ENCODE data around the gene SARM1.

The SARM1 gene

DNA sequence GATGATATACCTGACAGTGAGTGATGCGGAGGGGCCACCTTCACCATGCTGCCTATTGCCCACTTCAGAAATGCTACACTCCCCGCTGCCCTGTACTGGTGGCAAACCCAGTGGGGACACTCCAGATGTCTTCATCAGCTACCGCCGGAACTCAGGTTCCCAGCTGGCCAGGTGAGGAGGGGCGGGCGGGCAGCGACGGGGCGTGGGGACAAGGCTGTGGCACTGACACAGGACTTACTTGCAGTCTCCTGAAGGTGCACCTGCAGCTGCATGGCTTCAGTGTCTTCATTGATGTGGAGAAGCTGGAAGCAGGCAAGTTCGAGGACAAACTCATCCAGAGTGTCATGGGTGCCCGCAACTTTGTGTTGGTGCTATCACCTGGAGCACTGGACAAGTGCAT lies 16.6 kb downstream of the SARM1 start:
- H3K4me1 Mint-ChIP-seq (ENCODE audit: low read depth), result peaks cover 13% of the 10 kb centered on the region
- peaks cover 26% of the 10 kb centered on the region for H3K36me3 Mint-ChIP-seq (ENCODE audit: low read depth)
- no peaks in the 10 kb centered on the region for H3K27me3 Mint-ChIP-seq (ENCODE audit: low read depth)
- no peaks in the 10 kb centered on the region for H3K9me3 Mint-ChIP-seq
- no peak overlapping the region for H3K27ac Mint-ChIP-seq
- no peak for DNase-seq (ENCODE audit: low spot score)
- H3K4me3 Mint-ChIP-seq, result no peak overlapping the region

DNA sequence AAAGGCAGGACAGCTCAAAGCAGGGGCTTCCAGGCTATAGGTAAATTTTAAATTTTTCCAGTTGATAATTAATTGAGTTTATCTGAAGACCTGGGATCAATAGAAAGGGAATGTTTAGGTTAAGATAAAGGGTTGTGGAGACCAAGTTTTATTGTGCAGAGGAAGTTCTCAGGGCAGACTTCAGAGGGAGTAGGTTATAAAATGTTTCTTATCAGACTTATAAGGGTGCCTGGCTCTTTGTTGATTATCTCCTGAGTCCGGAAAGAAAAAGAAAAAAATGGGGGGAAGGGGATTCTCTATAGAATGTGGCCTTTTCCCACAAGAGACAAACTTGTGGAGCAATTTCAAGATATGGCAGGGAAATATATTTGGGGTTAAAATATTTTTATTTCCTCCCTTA lies 18.6 kb downstream of the SARM1 start:
- Mint-ChIP-seq H3K27me3 (ENCODE audit: low read depth) (no peaks in the 10 kb centered on the region), H3K36me3 (ENCODE audit: low read depth) (peaks cover 27% of the 10 kb centered on the region), H3K4me1 (ENCODE audit: low read depth) (peaks cover 6% of the 10 kb centered on the region), H3K9me3 (no peaks in the 10 kb centered on the region), H3K27ac (no peak overlapping the region), H3K4me3 (no peak overlapping the region)
- no peak for DNase-seq (ENCODE audit: low spot score)

DNA sequence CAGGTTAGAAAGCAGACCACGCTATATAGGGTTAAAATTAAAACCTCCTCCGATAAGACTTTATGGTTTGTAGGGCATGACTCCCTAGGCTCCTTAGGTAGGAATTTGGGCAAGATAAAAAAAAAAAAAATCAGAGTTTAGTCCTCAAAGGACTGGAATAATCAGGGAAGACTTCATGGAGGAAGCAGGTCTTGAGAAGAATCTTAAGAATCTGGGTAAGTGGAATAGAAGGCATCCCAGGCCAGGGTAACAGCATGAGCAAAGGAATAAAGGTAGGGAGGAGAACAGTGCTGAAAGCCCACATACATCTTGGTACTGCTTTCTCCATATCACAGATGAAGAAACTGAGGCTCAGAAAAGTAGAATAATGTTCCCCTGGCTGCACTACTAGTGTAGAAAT lies 19.1 kb downstream of the SARM1 start:
- H3K36me3 Mint-ChIP-seq (ENCODE audit: low read depth), result peaks cover 27% of the 10 kb centered on the region

DNA sequence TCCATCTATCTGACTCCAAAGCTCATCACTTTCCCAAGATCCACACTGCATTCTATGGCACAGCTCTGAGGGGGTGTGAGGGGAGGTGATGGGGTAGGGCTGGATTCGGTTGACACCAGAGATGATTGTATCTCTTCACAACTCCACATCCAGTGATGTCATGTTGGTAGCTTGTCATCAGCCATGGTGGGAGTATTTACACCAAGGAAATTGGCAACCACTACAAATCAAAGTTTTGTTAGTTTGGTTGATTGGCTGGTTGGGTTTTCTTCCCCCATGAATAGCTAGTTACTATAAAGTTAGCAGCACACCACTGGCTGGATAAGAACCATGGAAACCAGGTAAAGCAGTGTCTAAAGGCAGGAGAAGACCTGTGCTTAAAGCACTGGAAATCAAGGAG lies 19.5 kb downstream of the SARM1 start:
- H3K9me3 Mint-ChIP-seq, result no peaks in the 10 kb centered on the region
- no peak overlapping the region for H3K27ac Mint-ChIP-seq
- H3K36me3 Mint-ChIP-seq (ENCODE audit: low read depth), result peaks cover 27% of the 10 kb centered on the region
- no peak for DNase-seq (ENCODE audit: low spot score)
- H3K27me3 Mint-ChIP-seq (ENCODE audit: low read depth), result no peaks in the 10 kb centered on the region
- H3K4me3 Mint-ChIP-seq, result no peak overlapping the region
- H3K4me1 Mint-ChIP-seq (ENCODE audit: low read depth), result peaks cover 2% of the 10 kb centered on the region

More for the DNA sequence above, 19.1 kb downstream of the SARM1 start:
- Mint-ChIP-seq H3K4me1 (ENCODE audit: low read depth) (peaks cover 2% of the 10 kb centered on the region), H3K4me3 (no peak overlapping the region), H3K27me3 (ENCODE audit: low read depth) (no peaks in the 10 kb centered on the region), H3K27ac (no peak overlapping the region), H3K9me3 (no peaks in the 10 kb centered on the region)
- no peak for DNase-seq (ENCODE audit: low spot score)

DNA sequence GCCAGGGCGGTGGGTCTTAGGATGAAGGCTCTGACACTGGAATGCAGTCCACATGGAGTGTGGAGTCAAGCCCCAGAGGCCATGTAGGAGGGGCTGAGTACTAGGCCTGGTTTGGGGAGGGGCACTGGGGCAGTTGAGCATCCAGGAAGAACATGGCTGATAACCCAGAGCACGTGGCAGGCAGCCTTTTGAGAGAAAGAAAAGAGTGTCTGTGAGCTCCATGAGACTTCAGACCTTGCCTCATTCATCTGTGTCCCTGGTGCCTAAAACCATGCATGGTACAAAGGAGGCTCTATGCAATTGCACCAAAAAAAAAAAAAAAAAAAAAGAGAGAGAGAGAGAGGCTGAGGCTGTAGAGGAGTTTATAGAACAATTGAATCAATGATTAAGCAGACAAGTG lies 19.9 kb downstream of the SARM1 start:
- peaks cover 27% of the 10 kb centered on the region for H3K36me3 Mint-ChIP-seq (ENCODE audit: low read depth)
- H3K27me3 Mint-ChIP-seq (ENCODE audit: low read depth), result no peaks in the 10 kb centered on the region
- DNase-seq (ENCODE audit: low spot score), result no peak
- H3K4me3 Mint-ChIP-seq, result no peak overlapping the region
- H3K4me1 Mint-ChIP-seq (ENCODE audit: low read depth), result peaks cover 2% of the 10 kb centered on the region
- no peak overlapping the region for H3K27ac Mint-ChIP-seq
- no peaks in the 10 kb centered on the region for H3K9me3 Mint-ChIP-seq

DNA sequence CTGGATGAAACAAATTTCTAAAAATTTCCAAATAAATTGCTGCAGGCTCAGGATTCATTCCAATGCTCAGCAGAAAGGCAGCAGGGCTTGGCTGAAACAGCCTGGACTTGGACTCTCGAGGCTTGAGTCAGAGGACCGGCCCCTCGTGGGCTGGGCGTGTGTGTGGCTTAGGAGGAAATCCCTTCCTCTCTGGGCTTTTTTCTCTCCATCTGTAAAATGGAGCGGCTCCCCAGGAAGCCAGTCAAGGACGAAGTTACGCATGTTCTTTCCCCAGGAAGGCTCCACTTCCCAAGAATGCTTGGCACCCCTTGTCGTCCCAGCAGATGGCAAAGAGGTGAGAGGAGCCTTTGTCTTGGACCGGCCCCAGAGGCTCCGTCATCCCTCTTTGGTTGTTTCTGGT lies 21.0 kb downstream of the SARM1 start:
- DNase-seq (ENCODE audit: low spot score), result no peak
- H3K4me3 Mint-ChIP-seq, result no peak overlapping the region
- H3K9me3 Mint-ChIP-seq, result no peaks in the 10 kb centered on the region
- H3K36me3 Mint-ChIP-seq (ENCODE audit: low read depth), result peaks cover 27% of the 10 kb centered on the region
- H3K27ac Mint-ChIP-seq, result no peak overlapping the region
- H3K27me3 Mint-ChIP-seq (ENCODE audit: low read depth), result no peaks in the 10 kb centered on the region
- peaks cover 2% of the 10 kb centered on the region for H3K4me1 Mint-ChIP-seq (ENCODE audit: low read depth)

DNA sequence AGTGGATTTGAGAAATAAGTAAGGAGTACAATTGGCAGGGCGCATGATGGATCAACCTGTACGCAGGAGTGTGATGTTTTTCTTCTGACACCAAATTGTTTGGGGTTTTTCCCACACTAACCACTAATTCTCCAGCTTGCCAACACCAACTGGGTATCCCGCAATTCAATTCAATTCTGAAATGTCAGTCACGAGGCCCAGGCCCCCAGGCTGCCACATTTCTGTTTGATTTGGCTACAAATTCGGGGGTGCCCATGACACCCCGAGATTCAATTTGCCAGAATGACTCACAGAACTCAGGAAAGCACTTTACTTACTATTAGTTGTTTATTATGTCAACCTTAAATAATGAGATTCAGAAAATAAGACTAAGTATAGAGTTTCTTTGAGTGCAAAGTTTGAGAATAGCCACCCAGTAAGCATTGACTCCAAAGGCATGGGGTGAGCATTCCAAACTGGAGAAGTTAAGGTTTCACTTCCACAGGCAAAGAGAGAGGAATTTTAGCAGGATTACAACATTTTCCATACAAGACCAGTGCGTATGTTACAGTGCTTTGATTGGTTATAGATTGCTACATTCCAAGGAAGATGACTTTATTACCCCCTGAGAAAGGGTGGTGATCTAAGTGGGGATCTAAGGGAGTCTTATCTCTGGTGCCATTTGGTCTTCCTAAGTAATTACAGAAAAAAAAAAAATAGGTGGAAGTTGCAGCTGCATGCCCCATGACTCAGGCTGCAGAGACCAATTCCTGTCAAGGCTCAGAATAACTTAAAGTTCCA lies 23.0 kb downstream of the SARM1 start:
- H3K9me3 Mint-ChIP-seq, result no peaks in the 10 kb centered on the region
- no peak overlapping the region for H3K27ac Mint-ChIP-seq
- H3K27me3 Mint-ChIP-seq (ENCODE audit: low read depth), result no peaks in the 10 kb centered on the region
- H3K4me3 Mint-ChIP-seq, result no peak overlapping the region
- H3K36me3 Mint-ChIP-seq (ENCODE audit: low read depth), result peaks cover 16% of the 10 kb centered on the region
- DNase-seq (ENCODE audit: low spot score), result no peak
- H3K4me1 Mint-ChIP-seq (ENCODE audit: low read depth), result no peaks in the 10 kb centered on the region

DNA sequence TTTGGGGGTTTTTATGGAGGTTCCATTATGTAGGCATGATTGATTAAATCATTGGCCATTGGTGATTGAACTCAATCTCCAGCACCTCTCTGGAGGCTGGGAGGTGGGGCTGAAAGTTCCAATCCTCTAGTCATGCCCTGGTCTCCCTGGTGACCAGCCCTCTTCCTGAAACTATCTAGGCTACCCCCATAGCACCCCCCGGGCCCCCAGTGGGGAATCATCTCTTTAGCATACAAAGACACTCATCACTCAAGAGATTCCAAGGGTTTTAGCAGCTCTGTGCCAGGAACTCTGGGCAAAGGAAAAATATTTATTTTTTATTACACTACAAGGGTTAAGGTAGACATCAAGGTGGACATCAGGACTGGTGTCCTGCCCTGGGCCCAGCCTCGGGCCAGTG lies 23.9 kb downstream of the SARM1 start:
- Mint-ChIP-seq H3K36me3 (ENCODE audit: low read depth) (peaks cover 8% of the 10 kb centered on the region), H3K4me3 (no peak overlapping the region), H3K27me3 (ENCODE audit: low read depth) (no peaks in the 10 kb centered on the region), H3K27ac (no peak overlapping the region), H3K9me3 (no peaks in the 10 kb centered on the region), H3K4me1 (ENCODE audit: low read depth) (no peaks in the 10 kb centered on the region)
- DNase-seq (ENCODE audit: low spot score), result no peak

DNA sequence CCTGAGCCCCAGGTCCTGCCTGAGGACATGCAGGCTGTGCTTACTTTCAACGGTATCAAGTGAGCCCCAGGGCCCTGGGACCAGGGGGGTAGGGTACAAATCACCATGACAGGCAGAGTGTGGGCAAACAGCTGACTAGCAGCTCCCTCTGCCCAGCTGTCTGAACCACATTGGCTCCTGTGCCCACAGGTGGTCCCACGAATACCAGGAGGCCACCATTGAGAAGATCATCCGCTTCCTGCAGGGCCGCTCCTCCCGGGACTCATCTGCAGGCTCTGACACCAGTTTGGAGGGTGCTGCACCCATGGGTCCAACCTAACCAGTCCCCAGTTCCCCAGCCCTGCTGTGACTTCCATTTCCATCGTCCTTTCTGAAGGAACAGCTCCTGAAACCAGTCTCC lies 24.5 kb downstream of the SARM1 start:
- no peaks in the 10 kb centered on the region for H3K9me3 Mint-ChIP-seq
- H3K4me1 Mint-ChIP-seq (ENCODE audit: low read depth), result no peaks in the 10 kb centered on the region
- H3K27me3 Mint-ChIP-seq (ENCODE audit: low read depth), result no peaks in the 10 kb centered on the region
- no peak for DNase-seq (ENCODE audit: low spot score)
- H3K36me3 Mint-ChIP-seq (ENCODE audit: low read depth), result peaks cover 7% of the 10 kb centered on the region
- no peak overlapping the region for H3K27ac Mint-ChIP-seq
- no peak overlapping the region for H3K4me3 Mint-ChIP-seq

DNA sequence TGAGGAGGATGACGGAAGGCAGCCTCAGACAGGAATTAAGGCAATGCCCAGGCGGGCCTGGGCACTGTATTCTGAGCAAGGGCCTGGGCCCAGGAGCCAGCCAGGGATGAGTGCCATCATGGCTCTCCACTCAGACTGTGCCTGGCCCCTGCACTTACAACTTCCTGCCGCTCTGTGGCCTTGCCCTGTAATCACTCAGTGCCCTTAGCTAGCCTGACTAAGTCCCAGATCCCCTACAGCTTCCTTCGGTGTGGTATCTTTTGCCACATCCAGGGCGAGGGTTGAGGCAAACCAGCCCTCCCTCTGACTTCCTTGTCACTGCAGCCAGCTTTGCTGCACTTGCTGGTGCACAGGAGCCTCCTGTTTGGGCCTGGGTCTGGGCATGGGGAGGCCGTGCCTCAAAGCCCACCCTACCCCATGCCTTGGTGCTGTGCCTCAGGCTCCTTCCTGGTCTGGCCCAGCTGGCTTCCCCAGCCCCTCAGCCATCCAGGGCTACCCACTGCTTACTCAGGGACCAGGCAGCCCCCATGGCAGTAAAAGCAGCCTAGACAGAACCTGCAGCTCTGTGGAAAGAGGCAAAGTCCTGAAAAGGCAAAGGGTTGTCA lies 25.2 kb downstream of the SARM1 start:
- no peak overlapping the region for H3K4me3 Mint-ChIP-seq
- no peaks in the 10 kb centered on the region for H3K27me3 Mint-ChIP-seq (ENCODE audit: low read depth)
- H3K27ac Mint-ChIP-seq, result no peak overlapping the region

DNA sequence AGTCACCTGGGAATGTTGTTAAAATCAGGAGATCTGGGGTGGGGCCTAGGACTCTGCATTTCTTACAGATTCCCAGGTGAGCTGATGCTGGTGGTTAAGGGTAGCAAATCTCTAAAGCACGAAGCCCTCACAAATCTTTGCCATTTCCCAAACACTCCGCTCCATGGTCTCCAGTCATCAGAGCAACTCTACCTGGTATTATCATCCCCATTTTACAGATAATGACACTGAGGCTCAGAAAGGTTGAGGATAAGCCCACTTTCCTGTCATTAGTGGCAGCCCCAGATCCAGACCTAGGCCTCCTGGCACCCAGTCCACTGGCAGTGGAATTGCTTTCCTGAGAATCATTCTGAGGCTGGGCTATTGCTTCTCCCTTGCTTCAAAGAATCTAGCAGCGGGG lies 25.8 kb downstream of the SARM1 start:
- no peaks in the 10 kb centered on the region for H3K9me3 Mint-ChIP-seq
- peaks cover 4% of the 10 kb centered on the region for H3K36me3 Mint-ChIP-seq (ENCODE audit: low read depth)
- H3K27ac Mint-ChIP-seq, result no peak overlapping the region
- no peaks in the 10 kb centered on the region for H3K27me3 Mint-ChIP-seq (ENCODE audit: low read depth)
- DNase-seq (ENCODE audit: low spot score), result no peak
- no peaks in the 10 kb centered on the region for H3K4me1 Mint-ChIP-seq (ENCODE audit: low read depth)
- H3K4me3 Mint-ChIP-seq, result no peak overlapping the region

More for the DNA sequence above, 25.2 kb downstream of the SARM1 start:
- H3K9me3 Mint-ChIP-seq, result no peaks in the 10 kb centered on the region
- H3K4me1 Mint-ChIP-seq (ENCODE audit: low read depth), result no peaks in the 10 kb centered on the region
- DNase-seq (ENCODE audit: low spot score), result no peak
- H3K36me3 Mint-ChIP-seq (ENCODE audit: low read depth), result peaks cover 4% of the 10 kb centered on the region

DNA sequence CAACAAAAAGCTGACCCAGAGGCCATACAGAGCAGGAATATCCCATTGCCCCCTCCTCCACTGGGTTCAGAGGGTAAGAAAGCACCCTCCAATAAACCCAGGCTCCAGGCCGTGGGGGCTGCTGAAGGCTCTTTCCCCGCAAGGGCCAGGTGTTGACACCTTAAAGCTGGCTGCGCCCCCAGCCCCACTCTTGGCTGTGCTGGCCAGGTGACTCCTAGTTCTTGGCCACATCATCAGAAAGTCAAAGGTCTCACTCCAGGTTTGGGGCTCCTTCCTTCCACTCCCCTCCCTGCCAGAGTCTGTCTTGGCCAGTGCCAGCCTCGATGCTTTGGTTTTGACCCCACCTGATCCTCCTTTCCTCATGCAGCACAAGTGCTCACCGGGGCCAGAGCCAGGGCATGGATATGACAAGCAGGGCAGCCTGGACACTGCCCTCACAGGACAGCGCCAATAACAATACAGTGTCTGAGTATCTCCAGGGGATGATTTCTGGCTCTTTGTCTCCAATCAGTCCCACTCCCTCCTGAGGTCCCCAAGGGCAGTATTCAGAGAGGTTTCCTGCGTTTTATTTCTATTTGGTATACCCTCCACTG lies 26.3 kb downstream of the SARM1 start:
- peaks cover 4% of the 10 kb centered on the region for H3K36me3 Mint-ChIP-seq (ENCODE audit: low read depth)
- no peak overlapping the region for H3K4me3 Mint-ChIP-seq
- peak overlapping the region; percentile 45 for H3K27ac Mint-ChIP-seq
- H3K4me1 Mint-ChIP-seq (ENCODE audit: low read depth), result no peaks in the 10 kb centered on the region
- H3K27me3 Mint-ChIP-seq (ENCODE audit: low read depth), result no peaks in the 10 kb centered on the region
- DNase-seq (ENCODE audit: low spot score), result no peak
- no peaks in the 10 kb centered on the region for H3K9me3 Mint-ChIP-seq

DNA sequence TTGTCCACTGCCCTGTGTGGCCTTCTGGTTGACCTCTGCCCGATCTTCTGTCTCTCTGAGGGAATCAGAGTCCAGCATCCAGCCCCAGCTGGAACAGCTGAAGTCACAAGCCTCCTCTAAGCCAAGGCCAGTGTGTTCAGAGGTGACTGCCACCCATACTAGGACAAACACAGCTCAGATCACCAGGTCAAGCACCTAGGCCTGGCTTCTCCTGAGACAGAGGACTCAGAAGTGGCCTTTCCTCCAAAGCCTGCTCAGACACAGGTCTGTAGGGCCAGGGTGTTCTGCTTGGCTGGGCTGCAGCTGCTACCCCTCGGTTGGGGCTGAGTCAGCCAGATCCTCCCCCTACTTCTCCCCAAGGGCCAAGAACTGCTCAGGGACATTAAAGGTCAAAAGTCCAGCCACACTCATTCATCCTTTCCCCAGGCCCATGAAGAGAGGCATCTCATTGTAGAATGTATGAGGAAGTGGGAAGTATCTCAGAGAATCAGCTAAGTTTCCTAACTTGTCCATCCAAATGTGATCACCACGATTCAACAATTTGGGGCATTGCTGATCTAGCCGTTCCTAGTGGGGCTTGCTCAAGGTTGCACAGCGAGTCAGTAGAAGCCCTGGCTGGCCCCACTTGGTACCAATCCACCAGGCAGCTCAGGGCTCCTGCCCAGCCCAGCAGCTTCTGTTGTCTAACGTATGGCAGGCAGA lies 26.9 kb downstream of the SARM1 start:
- DNase-seq (ENCODE audit: low spot score), result no peak
- no peak overlapping the region for H3K4me3 Mint-ChIP-seq
- H3K36me3 Mint-ChIP-seq (ENCODE audit: low read depth), result peaks cover 4% of the 10 kb centered on the region
- H3K27ac Mint-ChIP-seq, result peak overlapping the region; percentile 45
- no peaks in the 10 kb centered on the region for H3K4me1 Mint-ChIP-seq (ENCODE audit: low read depth)
- H3K9me3 Mint-ChIP-seq, result no peaks in the 10 kb centered on the region
- no peaks in the 10 kb centered on the region for H3K27me3 Mint-ChIP-seq (ENCODE audit: low read depth)

DNA sequence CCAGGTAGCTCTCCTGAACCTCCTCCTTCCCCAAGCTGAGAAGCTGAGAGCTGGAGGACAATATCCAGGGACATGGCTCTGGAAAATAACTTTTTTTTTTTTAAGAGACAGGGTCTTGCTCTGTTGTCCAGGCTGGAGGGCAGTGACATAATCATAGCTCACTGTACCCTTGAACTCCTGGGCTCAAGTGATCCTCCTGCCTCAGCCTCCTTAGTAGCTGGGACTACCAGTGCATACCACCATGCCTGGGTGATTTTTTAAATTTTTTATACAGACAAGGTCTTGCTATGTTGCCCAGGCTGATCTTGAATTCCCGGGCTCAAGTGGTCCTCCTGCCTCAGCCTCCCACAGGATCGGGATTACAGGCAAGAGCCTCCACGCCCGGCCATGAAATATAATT lies 28.3 kb downstream of the SARM1 start:
- no peak overlapping the region for H3K27ac Mint-ChIP-seq
- H3K9me3 Mint-ChIP-seq, result no peaks in the 10 kb centered on the region
- H3K36me3 Mint-ChIP-seq (ENCODE audit: low read depth), result no peaks in the 10 kb centered on the region
- H3K4me1 Mint-ChIP-seq (ENCODE audit: low read depth), result no peaks in the 10 kb centered on the region
- H3K27me3 Mint-ChIP-seq (ENCODE audit: low read depth), result no peaks in the 10 kb centered on the region
- no peak for DNase-seq (ENCODE audit: low spot score)
- no peak overlapping the region for H3K4me3 Mint-ChIP-seq

Data from T-helper 2 cell treated with Interferon-gamma antibody and Interleukin-4, amounts not matched to agents 5 μg/mL and 100 μg/mL, for 36 hours (primary cell).